ENCODE data around the gene BRD4.

DNA sequence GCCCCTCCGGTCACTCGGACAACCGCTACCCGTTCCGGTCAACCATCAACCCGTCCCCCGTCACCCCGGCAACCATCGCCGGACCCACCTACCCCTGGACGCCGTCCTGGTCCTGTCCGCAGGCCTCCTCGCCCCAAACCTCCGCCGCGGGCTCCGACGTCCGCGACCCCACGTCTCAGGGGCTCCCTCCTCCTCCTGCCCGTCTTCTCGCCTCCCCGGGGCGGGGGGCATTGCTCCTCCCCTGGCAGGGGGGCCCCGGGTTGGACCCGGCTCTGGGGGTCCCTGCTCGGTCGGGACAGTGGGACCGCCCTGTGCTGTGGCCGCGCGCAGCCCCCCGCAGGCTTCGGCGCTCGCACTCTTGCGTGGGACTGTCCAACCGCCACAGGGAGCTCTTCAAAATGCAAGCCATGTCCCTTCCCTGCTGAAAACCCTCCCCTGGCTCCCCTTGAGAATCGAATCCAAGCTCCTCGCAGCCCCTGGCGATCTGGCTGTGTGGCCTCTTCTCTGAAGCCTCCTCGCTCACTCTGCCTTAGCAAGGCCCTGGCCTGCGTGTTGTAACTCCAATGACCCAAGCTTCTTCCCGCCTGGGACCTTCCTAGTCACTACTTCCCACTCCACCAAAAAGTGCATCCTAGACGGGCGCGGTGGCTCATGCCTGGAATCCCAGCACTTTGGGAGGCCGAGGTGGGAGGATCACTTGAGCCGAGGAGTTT is 108.5 kb downstream of the BRD4 start:
- TF ChIP-seq, protein P1, sequence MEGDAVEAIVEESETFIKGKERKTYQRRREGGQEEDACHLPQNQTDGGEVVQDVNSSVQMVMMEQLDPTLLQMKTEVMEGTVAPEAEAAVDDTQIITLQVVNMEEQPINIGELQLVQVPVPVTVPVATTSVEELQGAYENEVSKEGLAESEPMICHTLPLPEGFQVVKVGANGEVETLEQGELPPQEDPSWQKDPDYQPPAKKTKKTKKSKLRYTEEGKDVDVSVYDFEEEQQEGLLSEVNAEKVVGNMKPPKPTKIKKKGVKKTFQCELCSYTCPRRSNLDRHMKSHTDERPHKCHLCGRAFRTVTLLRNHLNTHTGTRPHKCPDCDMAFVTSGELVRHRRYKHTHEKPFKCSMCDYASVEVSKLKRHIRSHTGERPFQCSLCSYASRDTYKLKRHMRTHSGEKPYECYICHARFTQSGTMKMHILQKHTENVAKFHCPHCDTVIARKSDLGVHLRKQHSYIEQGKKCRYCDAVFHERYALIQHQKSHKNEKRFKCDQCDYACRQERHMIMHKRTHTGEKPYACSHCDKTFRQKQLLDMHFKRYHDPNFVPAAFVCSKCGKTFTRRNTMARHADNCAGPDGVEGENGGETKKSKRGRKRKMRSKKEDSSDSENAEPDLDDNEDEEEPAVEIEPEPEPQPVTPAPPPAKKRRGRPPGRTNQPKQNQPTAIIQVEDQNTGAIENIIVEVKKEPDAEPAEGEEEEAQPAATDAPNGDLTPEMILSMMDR (IDR thresholded peaks at IDR 0.05) = no peak
- TF ChIP-seq POLR2A (IDR thresholded peaks at IDR 0.05) = peak in 1 of 4 donors; percentile 23

Data from upper lobe of left lung (tissue), 4 donors.